Activated T-cell treated with anti-CD3 and anti-CD28 coated beads for 1 hour (primary cell): ENCODE data around the gene TREM2.
"Not testable (repeated sequence)": the region's sequence is repeated elsewhere in the genome, so short reads cannot be mapped to it uniquely, and the experiment has no call there.

Source experiments
- DNase-seq: peaks from one replicate; pipeline ENCODE4 v3.0.0-alpha.2; 2020; ENCODE audit warnings: low read depth

TREM2 gene

DNA sequence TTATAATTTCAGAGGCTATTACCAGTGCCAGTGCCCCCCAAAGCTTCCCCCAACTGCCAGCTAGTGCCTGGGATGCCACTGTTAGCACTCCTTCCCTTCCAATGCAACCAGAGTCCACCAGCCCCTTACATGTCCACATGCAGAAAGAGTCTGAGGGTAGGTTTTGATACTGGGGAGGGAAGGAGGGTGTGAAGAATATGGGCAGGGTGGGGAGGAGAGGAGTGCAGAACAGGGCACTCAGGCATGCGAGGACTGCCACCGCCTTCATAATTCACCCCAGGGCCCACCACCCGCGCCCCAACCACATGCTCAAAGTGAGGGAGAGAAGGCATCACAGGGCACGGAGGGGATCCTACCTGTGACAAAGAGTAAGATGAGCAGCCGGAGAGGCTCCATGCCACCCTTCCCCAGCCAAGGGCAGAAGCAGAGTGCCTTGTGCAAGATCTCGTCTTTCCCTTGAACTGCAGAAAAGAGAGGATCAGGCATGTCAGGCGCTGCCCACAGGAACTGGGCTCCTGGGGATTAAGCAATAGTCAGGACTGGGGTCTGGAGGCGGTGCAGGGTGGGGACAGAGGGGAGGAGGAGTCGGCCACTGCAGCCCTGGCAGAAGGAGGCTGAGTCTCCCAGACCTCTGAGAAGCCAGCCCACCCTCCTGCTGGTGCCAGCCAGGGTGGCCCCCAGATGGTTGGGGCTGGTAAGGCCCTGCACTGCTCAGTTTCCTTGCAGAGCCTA lies at the start of gene TREM2:
TSS of gene TREM2 (minus strand) at position 430 of the 732 bp plus-strand sequence. CDS start at position 396, 34 bp downstream.
- DNase-seq: no peak

GRCh38 chr6:41209547-41210320 lies 46.8 kb upstream of the TREM2 start:
- no peak for DNase-seq

- DNase-seq: no peak
Observed at GRCh38 chr6:41208439-41209106, 45.7 kb upstream of the TREM2 start.

DNA sequence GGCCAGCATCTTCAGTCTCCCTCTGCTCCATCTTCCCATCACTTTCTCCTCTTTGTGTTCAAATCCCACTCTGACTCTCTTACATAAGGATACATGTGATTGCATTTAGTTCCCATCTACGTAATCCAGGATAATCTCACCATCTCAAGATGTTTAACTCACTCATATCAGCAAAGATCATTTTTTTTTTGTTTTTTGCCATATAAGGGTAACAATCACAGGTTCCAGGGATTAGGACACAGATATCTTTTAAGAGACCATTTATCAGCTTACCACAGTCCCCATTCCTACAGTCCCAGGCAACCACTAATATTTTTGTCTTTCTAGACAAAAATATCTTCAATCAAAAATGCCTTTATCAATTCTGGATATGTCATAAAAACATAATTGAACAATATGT lies 41.2 kb upstream of the TREM2 start:
- DNase-seq: no peak

- DNase-seq: no peak
Observed at GRCh38 chr6:41201764-41202173, 38.9 kb upstream of the TREM2 start.

- DNase-seq: peak; percentile 6
Observed at GRCh38 chr6:41200901-41201763, 38.2 kb upstream of the TREM2 start, which contains the start of gene TREML2. Gene TREML2 (minus strand): TSS chr6:41201149. CDS start chr6:41201008, 141 bp downstream.

- DNase-seq: peak; percentile 24
Observed at GRCh38 chr6:41200296-41200900, 37.5 kb upstream of the TREM2 start.

GRCh38 chr6:41199552-41200246 lies 36.8 kb upstream of the TREM2 start:
- no peak for DNase-seq

DNA sequence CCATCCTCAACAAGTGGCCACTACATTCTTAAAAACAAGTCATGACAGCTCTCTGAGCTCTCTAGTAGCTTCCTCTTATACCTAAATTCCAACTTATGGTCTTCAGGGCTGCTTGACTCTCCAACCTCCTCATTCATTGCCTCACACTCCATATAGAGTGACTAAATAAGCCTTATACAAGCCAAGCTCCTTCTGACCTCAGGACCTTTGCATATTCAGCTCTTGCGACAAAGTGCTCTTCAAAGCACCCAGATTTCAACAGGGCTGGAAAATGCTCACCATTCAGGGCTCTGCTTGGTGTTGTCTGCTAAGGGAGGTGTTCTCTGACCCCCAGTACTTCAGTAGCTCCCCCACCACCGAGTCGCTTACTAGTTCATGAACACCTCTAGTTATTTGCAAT lies 34.3 kb upstream of the TREM2 start:
- DNase-seq: no peak

DNA sequence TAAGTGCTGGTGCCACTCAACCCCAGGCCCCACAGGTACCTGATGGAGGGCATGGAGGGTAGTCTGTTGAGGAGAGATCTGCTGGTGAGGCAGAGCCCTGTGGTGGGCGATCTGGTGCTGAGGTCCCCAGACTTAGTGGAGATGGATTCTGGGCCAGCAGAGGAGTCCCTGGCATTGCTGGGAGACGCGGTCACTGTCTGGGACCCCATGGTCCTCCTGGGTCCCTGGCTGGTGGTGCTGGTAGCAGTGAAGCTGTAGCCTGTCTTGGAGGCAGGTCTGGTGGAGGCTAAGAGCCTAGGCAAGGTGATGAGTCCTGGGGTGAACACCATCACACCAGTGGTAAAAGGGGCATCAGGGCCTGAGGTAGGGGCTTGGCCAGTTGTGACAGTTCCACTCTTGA lies 31.5 kb upstream of the TREM2 start:
- no peak for DNase-seq

DNA sequence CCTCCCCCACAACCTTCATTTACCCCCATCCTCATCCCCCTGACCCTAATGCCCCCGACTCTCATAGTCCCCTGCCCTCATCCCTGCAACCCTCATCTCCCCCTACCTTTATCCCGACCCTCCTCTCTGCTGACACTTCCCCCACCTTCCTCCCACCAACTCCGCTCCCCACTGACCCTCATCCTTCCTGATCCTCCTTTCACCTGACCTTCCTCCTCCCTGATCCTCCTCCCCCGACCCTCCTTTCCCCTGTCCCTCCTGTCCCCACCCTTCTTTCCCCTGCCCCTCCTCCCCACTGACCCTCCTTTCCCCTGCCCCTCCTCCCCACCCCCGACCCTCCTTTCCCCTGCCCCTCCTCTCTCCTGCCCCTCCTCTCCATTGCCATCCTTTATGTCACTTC lies 31.0 kb upstream of the TREM2 start:
- no peak for DNase-seq

DNA sequence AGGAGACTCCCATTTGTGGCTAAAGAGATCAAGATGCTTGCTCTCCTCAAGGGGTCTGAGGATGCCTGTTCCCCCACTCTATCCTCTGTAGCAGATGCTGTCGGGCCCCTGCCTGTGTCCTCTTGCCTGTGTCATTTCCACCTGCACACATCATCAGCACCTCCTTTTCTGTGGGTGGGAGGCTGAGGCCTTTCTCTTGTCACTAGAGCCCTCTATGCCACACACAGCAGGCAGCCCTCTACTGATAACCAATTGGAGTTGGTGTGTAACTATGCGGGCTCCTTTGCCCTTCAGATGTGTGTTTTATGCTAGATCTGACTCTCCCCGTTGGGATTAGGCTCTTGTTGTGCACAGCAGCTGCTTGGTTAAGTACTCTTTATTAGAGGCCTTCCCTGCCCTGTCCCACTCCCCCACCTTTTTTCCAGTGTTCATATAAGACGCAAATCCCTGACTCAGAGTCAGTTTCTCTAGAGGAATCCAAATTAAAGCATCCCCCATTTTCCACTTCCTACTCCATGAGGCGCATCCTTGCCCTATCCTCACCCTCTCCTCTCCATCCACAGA lies 30.3 kb upstream of the TREM2 start:
- no peak for DNase-seq

DNA sequence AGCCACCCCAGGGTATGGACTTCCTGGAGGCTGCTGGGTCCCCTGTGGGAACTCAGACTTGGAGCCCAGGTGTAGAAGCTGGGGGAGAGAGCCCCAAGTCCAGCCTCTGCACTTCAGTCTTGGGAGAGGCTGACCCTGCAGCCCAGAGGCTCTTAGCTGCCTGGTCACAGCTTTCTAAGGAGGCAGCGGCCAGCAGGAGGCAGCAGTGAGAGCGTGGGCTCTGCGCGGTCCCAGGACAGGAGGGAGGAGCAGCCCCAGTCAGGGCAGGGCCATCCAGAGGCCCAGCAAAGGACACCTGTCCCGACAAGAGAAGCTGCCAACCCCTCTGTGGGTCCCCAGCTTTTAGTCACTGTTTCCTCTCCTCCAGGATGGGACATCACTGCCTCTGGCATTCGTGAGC lies 28.7 kb upstream of the TREM2 start:
- DNase-seq: peak; percentile 12

DNA sequence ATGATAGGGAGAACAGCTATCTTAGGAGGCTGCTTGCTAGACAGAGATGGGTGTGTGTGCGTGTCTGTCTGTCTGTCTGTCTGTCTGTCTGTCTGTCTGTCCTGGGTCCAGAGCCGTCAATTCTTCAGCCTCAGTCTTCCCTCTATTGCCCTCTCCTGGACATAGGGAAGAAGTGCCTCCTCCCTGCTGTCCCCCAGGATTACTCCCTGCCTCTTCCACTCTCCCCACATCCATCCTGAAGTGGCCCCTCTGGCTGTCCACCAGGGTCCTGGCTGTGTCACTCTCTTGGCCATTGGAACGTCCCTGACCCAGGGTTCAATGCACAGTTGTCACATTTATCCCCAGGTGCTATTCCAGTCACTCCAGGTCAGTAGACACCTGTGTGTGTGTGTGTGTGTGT lies 27.9 kb upstream of the TREM2 start:
- no peak for DNase-seq

- DNase-seq: no peak
Observed at GRCh38 chr6:41189967-41190366, 27.1 kb upstream of the TREM2 start.

- DNase-seq: not testable (repeated sequence)
Observed at GRCh38 chr6:41189046-41189445, 26.1 kb upstream of the TREM2 start.

DNA sequence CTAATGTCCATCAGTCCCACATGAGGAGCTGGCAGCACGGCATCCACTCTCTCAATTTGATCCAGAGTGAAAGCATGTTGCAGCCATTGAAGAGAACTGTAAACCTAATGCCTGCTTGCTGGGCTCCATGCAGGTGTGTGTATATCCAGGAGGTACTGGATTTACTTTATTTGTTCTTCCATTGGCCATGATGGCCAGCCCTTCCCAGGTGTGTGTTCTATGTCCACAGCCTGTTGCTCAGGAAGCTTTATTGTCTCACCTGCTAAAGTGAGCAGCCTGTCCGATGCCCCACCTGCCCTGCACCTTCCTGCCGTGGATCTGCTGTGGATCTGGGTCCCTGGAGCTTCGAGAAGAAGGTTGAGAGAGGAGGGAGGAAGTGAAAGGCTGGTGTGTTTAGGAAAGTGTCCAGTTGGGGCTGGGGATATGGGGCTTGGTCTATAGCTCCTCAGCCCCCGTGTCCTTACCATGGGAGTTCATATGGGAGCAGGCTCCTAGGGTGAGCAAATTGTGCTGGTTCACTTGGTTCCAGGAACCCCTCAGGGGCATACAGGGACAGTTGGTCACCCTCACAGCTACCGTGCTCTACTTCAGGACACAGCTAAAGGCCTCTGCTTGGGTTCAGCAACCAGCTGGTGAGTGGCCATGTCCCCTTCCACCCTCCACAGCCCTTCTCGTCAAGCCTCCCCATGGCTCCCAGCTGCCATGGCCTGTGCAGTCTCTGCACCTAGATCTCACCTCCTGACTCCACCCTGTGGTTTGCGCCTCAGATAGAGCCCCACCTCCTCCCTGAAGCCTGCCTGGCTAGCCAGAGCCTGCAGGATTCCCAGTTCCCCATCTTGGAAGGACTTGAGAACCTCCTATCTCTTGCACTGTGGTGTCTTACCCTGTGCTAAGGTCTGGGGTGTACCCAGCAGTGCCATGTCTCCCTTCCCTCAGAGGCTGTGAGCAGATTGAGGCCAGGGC lies 25.3 kb upstream of the TREM2 start:
- DNase-seq: no peak

DNA sequence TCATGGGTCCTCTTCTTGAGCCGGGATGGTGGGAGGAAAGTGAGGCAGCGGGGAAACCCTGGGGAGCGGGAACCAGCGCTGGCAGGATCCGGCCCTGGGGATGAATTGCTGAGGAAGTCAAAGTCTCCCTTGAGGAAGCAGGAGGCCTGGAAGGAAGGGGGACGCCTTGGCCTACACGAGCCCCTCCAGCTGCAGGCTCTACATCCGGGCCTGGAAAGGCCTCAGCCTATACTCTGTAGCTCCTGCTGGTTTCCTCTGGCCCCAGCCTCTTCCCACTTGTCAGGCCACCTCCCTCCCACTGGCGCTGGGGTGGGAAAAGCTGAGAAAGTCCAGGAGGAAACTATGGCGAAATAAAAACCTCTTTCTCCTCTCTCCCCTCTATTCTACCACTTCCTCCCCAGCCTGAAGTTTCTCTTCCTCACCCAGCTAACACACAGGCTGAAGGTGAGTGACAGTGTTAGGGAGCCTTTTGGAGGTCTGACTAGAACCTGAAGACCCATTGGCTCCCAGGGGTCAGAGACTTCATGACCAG lies 23.2 kb upstream of the TREM2 start:
- no peak for DNase-seq

GRCh38 chr6:41184761-41185160 lies 21.8 kb upstream of the TREM2 start:
- no peak for DNase-seq
